Measurements from ENCODE around the gene NUDT14.

DNA sequence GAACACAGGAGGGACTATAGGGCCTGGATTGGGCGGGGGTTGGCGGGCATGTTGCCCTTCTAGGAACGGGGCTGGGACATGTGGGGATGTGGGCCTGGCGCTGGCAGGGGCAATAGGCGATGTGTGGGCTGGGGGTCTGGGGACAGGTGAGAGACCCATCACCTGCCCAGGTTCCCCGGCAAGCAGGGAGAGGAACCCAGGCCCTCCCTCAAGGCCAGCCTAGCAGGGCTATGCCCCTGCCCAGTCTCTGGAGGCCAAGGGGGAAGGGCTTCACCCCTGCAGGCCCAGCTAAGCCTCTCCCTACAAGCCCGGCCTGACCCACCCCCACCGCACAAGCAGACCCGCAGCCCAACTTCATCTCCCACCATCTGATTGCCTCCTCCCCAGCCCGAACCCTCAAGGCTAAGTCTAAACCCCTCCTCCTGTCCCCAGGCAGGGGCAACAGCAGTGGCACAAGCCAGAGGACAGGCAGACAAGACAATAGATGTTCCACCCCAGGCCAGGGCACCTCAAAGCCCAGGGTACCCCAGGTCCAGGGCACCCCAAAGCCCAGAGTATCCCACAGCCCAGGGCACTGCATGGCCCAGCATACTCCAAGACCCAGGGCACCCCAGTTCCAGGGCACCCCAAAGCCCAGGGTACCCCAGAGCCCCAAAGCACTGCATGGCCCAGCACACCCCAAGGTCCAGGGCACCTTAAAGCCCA is 19.0 kb downstream of the NUDT14 start:
- no peak for TF ChIP-seq POLR2A (IDR thresholded peaks at IDR 0.05)
- TF ChIP-seq EP300 (IDR thresholded peaks at IDR 0.05): no peak

Measured in tibial nerve (tissue), 3 donors.